Endothelial cell of umbilical vein (primary cell): ENCODE data around the gene CMC4. TPM values are rescaled to one million over a fixed set of nuclear protein-coding genes. Genes with fewer than 3 reads are reported as not detected.

Experiments used
- BruUV-seq: library from RNA; stranded (reverse); fragments of 400-500 nt; replicated peaks from 2 replicates; lab custom pipeline; 2021; lab: Mats Ljungman, UMichigan
- CTCF ChIA-PET: fragments of 300-600, 350-600 bp; sonication (Branson Sonifier 250); formaldehyde crosslinking; loops from one replicate; lab custom pipeline; 2021; ENCODE audit warnings: antibody characterized with exemption, inconsistent platforms; lab: Charles Lee
- POLR2A ChIA-PET: fragments of 300-600, 350-600 bp; sonication (Branson Sonifier 250); formaldehyde crosslinking; loops from one replicate; lab custom pipeline; 2021; ENCODE audit warnings: antibody characterized with exemption, inconsistent platforms; lab: Charles Lee
- DNase-seq: peaks from one replicate; pipeline ENCODE4 v3.0.0-alpha.2; 2011; ENCODE audit warnings: low read depth, low spot score
- FAIRE-seq: peaks from 2 replicates; lab custom pipeline; 2011; peaks lifted over from hg19 to GRCh38; lab: Jason Lieb, UNC
- H2AFZ ChIP-seq: 2 replicates; pipeline ENCODE4 v1.6.0; 2012; ENCODE audit warnings: low read depth, low read length, control low read depth, inconsistent platforms
- H3K27ac ChIP-seq: 2 replicates; pipeline ENCODE4 v1.5.1; 2011; ENCODE audit warnings: low read depth, mild to moderate bottlenecking, control low read depth, low read length, moderate library complexity; ENCODE audit not compliant: insufficient read depth
- H3K27me3 ChIP-seq, 2 experiments: 2 replicates each; pipeline versions ENCODE4 v1.6.0 to v1.6.1; 2011; ENCODE audit warnings: low read length in 2 of 2, mixed read lengths in 1 of 2; ENCODE audit not compliant: control insufficient read depth in 2 of 2, insufficient read depth in 2 of 2
- H3K36me3 ChIP-seq, 2 experiments: 2 replicates in 1 of 2; 3 replicates in 1 of 2; pipeline ENCODE4 v1.5.1; 2011; ENCODE audit warnings: low read length in 2 of 2, mild to moderate bottlenecking in 1 of 2, moderate library complexity in 1 of 2; ENCODE audit not compliant: control insufficient read depth in 2 of 2, insufficient read depth in 2 of 2; ENCODE audit errors: extremely low read depth in 1 of 2
- H3K4me1 ChIP-seq: 3 replicates; pipeline ENCODE4 v1.5.1; 2011; ENCODE audit warnings: mild to moderate bottlenecking, low read length; ENCODE audit not compliant: control insufficient read depth, insufficient read depth; ENCODE audit errors: extremely low read depth
- H3K4me2 ChIP-seq: 2 replicates; pipeline ENCODE4 v1.6.1; 2011; ENCODE audit warnings: low read length, control low read depth, mixed read lengths; ENCODE audit not compliant: insufficient read depth
- H3K4me3 ChIP-seq, 3 experiments: fragments of 200-600 bp in 1 of 3; sonication (generic), shearing (Covaris generic) in 1 of 3; replicated peaks in 1 of 3; 2 replicates each; pipeline ENCODE4 v1.5.1; 2011 to 2016; ENCODE audit warnings: control low read depth in 3 of 3, low read length in 3 of 3, mild to moderate bottlenecking in 2 of 3, inconsistent platforms in 1 of 3, low read depth in 1 of 3, moderate library complexity in 1 of 3; ENCODE audit not compliant: insufficient read depth in 1 of 3
- H3K79me2 ChIP-seq: 2 replicates; pipeline ENCODE4 v1.6.0; 2012; ENCODE audit warnings: low read length, inconsistent platforms; ENCODE audit not compliant: control insufficient read depth, insufficient read depth
- H3K9ac ChIP-seq: replicated peaks from 2 replicates; pipeline ENCODE3; 2011; ENCODE audit warnings: low read length, control low read depth; ENCODE audit not compliant: insufficient read depth; ENCODE audit errors: extremely low read depth
- H3K9me1 ChIP-seq: replicated peaks from 3 replicates; pipeline ENCODE4 v1.6.0; 2011; ENCODE audit warnings: mild to moderate bottlenecking, low read length; ENCODE audit not compliant: control insufficient read depth, insufficient read depth; ENCODE audit errors: extremely low read depth
- H3K9me3 ChIP-seq: replicated peaks from 2 replicates; pipeline ENCODE4 v1.5.1; 2012; ENCODE audit warnings: low read length, inconsistent platforms; ENCODE audit not compliant: control insufficient read depth, insufficient read depth
- H4K20me1 ChIP-seq: replicated peaks from 2 replicates; pipeline ENCODE3; 2011; ENCODE audit warnings: mild to moderate bottlenecking, low read length; ENCODE audit not compliant: control insufficient read depth, insufficient read depth; ENCODE audit errors: extremely low read depth
- EZH2 ChIP-seq: IDR thresholded peaks from 2 replicates; pipeline ENCODE4 v1.6.1; 2012; ENCODE audit warnings: borderline replicate concordance, low read depth, mild to moderate bottlenecking, moderate library complexity, low read length, inconsistent platforms; ENCODE audit not compliant: severe bottlenecking
- GATA2 ChIP-seq: IDR thresholded peaks from 2 replicates; pipeline ENCODE4 v1.7.0; 2011; ENCODE audit warnings: low read depth, mild to moderate bottlenecking, moderate library complexity, mixed read lengths, low read length; ENCODE audit not compliant: insufficient read length, insufficient read depth
- JUN ChIP-seq: IDR thresholded peaks from 2 replicates; pipeline ENCODE4 v1.6.1; 2011; ENCODE audit warnings: borderline replicate concordance, low read depth; ENCODE audit not compliant: insufficient read length, insufficient read depth
- MYC ChIP-seq: IDR thresholded peaks from one replicate; pipeline ENCODE4 v1.6.1; 2011; ENCODE audit warnings: mild to moderate bottlenecking, low read depth, low read length
- POLR2A ChIP-seq: IDR thresholded peaks from 2 replicates; pipeline ENCODE4 v1.6.1; 2012; ENCODE audit warnings: low read depth, mild to moderate bottlenecking, control low read depth, low read length
- POLR2AphosphoS5 ChIP-seq: IDR thresholded peaks from 2 replicates; pipeline ENCODE4 v1.6.1; 2012; ENCODE audit warnings: low read depth, mild to moderate bottlenecking, control low read depth, low read length, moderate library complexity; ENCODE audit not compliant: insufficient read depth
- dilution Hi-C: fragments of 300-500 bp; cut with MboI; formaldehyde crosslinking; loops from one replicate; pipeline ENCODE4 v1.15.0; 2019; ENCODE audit warnings: low sequenced_read_pairs; ENCODE audit not compliant: extremely low pct_ligation_motif_present
- intact Hi-C: fragments of 100-400 bp; cut with micrococcal nuclease; formaldehyde crosslinking; loops from one replicate; pipeline ENCODE4 v1.10.0; 2022
- polyA plus RNA-seq, 4 experiments: library from polyadenylated mRNA; depleted of rRNA in 3 of 4; stranded (reverse) in 3 of 4; unstranded in 1 of 4; fragments of >200 nt; gene quantifications; 2 replicates each; pipeline versions ENCODE4 v1.2.1 to v1.2.3, GENCODE V29; 2011 to 2012; ENCODE audit warnings: missing spikeins in 1 of 4
- total RNA-seq: library from RNA; stranded (reverse); gene quantifications from 2 replicates; pipeline ENCODE4 v1.2.3, GENCODE V29; 2021
- TF ChIP-seq, protein P1 (sequence below): IDR thresholded peaks from 2 replicates; pipeline ENCODE4 v1.6.1; 2011; ENCODE audit not compliant: insufficient read depth, insufficient read length

CMC4 gene
- total and polyA plus RNA-seq, 2 donors (not counting 3 experiments of a cell fraction or from before 2014, with no cell fraction given) = 3.2 to 6.7 TPM

DNA sequence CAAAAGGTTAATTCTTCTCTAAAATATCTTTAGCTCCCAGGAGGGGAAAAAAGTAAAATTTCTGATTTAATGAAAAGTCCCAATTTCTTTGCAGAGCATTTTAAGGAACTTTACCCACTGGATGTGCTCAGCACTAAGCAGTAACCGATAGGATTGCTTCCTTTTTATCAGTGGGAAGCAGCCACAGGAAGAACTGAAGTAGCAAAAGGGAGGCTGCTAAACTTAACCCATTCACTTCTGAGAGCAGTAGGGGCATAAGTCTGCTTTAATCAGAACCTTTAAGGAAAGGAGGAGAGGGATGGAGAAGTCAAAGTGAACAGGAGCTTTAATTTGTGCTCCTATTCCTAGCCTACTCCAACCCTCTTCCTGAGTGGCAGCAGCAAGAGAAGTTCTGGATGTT, 48.4 kb downstream of the CMC4 start, which contains the start of gene F8:
Gene F8 (minus strand): TSS at position 139 of the 400 bp plus-strand sequence. CDS start 171 bp downstream, outside the sequence.
- H3K79me2 ChIP-seq = no peaks in the 10 kb centered on the region
- dilution Hi-C loops (no loop called here), intact Hi-C loops (no loop called here)
- H3K27me3 ChIP-seq = peaks cover 2 to 5% of the 10 kb centered on the region in 2 experiments
- FAIRE-seq = no peak
- H3K36me3 ChIP-seq = no peaks in the 10 kb centered on the region
- CTCF ChIA-PET = no interaction called here
- no peaks in the 10 kb centered on the region for H4K20me1 ChIP-seq
- no peak within 1 kb of the TSS for H3K27ac ChIP-seq
- no peaks in the 10 kb centered on the region for H3K9me1 ChIP-seq
- H3K4me1 ChIP-seq = no peaks in the 10 kb centered on the region
- POLR2A ChIA-PET = no interaction called here
- no peak within 1 kb of the TSS for H2AFZ ChIP-seq
- no peak within 1 kb of the TSS for H3K4me2 ChIP-seq
- no TSS peak for BruUV-seq
- no peak for TF ChIP-seq EZH2
- no peak for TF ChIP-seq POLR2A
- TF ChIP-seq JUN = no peak
- TF ChIP-seq, protein P1, sequence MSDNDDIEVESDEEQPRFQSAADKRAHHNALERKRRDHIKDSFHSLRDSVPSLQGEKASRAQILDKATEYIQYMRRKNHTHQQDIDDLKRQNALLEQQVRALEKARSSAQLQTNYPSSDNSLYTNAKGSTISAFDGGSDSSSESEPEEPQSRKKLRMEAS = no peak
- no peaks in the 10 kb centered on the region for H3K9me3 ChIP-seq
- no peak within 1 kb of the TSS for H3K9ac ChIP-seq
- H3K4me3 ChIP-seq = no peak within 1 kb of the TSS
- DNase-seq = no peak

DNA sequence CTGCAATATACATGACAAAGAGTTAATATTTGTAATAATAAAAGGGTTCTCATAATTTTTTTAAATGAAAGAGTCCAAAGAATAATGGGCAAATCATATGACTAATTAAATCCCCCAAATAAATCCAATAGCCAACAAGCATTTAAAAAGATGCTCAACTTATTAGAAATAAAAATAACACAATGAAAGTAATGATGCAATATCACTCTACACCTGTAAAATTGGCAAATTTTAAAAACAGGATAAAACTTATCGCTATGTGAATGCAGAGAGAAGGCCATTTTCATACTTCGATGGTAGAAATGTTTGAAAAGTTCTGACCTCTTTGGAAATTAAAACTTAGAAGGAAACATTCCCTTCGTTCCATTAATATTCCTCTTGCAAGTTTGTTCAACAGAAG, 50.3 kb downstream of the CMC4 start:
- Histone ChIP-seq H3K4me1 (no peaks in the 10 kb centered on the region), H3K79me2 (no peaks in the 10 kb centered on the region), H3K27ac (no peak overlapping the region), H3K9ac (no peak overlapping the region), H3K4me2 (no peak overlapping the region), H3K27me3 (peaks cover 2 to 5% of the 10 kb centered on the region in 2 experiments), H3K4me3 (no peak overlapping the region), H2AFZ (no peak overlapping the region), H3K9me1 (no peaks in the 10 kb centered on the region), H3K9me3 (no peaks in the 10 kb centered on the region), H3K36me3 (no peaks in the 10 kb centered on the region), H4K20me1 (no peaks in the 10 kb centered on the region)
- FAIRE-seq (no peak), DNase-seq (no peak)
- CTCF ChIA-PET = no interaction called here
- dilution Hi-C loops (no loop called here), intact Hi-C loops (no loop called here)
- POLR2A ChIA-PET = no interaction called here
- TF ChIP-seq JUN (no peak), POLR2AphosphoS5 (no peak), MYC (no peak), GATA2 (no peak)
- no TSS peak for BruUV-seq

Other genes starting within 250 kb of the CMC4 start
- gene SMIM9, start 236.5 kb downstream of the CMC4 start, total RNA-seq = not detected in 2 replicates
- gene SMIM9, start 236.5 kb downstream of the CMC4 start, polyA plus RNA-seq = not detected in 2 replicates
- 11.4 and 19.8 TPM in 2 replicates for gene F8A1, start 184.8 kb downstream of the CMC4 start, total RNA-seq
- 9.6 and 10.0 TPM in 2 replicates for gene F8A1, start 184.8 kb downstream of the CMC4 start, polyA plus RNA-seq
- 0.67 and 1.1 TPM in 2 replicates for gene F8, start 48.4 kb downstream of the CMC4 start, total RNA-seq
- gene F8, start 48.4 kb downstream of the CMC4 start, polyA plus RNA-seq = 0.53 and 0.62 TPM in 2 replicates
- gene FUNDC2, start 44.3 kb downstream of the CMC4 start, total RNA-seq = 53.3 TPM in 2 replicates
- 65.6 and 80.8 TPM in 2 replicates for gene FUNDC2, start 44.3 kb downstream of the CMC4 start, polyA plus RNA-seq
- 15.8 and 15.9 TPM in 2 replicates for gene MTCP1, start within 50 bp of the CMC4 start, total RNA-seq
- gene MTCP1, start within 50 bp of the CMC4 start, polyA plus RNA-seq = 1.8 and 3.1 TPM in 2 replicates
- gene BRCC3, start 372 bp upstream of the CMC4 start, total RNA-seq = 23.9 and 25.5 TPM in 2 replicates
- gene BRCC3, start 372 bp upstream of the CMC4 start, polyA plus RNA-seq = 9.7 and 12.4 TPM in 2 replicates
- gene VBP1, start 145.3 kb upstream of the CMC4 start, total RNA-seq = 45.8 and 51.5 TPM in 2 replicates
- 10.0 and 17.3 TPM in 2 replicates for gene VBP1, start 145.3 kb upstream of the CMC4 start, polyA plus RNA-seq
- gene RAB39B, start 193.4 kb upstream of the CMC4 start, total RNA-seq = not detected in 2 replicates
- not detected in 2 replicates for gene RAB39B, start 193.4 kb upstream of the CMC4 start, polyA plus RNA-seq